ENCODE data around the gene RFPL3.
"Not testable (repeated sequence)": the region's sequence is repeated elsewhere in the genome, so short reads cannot be mapped to it uniquely, and the experiment has no call there.

The RFPL3 gene

DNA sequence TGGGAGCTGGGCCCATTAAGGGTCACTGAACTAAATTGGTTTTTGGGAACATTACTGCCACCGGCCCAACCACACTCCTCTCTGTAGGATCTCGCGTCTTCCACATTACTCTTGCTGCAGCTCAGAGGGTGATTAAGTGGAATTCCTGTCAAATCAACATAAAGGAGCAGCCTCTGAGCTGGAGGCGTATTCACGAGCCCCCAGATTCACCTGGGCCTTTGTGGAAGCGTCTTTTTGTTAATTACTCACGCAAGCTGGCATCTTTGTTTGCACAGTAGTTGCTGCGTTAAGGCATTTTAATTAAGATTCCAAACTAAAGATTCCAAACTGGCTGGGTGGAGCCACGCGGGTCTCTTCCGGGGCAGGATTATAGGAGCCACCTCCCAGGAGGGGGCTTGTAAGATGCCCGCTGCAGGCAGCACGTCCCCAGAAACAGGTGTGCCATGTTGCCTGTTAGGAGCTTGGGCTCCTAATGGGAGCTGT lies 21.5 kb upstream of the RFPL3 start:
- H3K4me3 ChIP-seq (ENCODE audit: low read length, poor library complexity, severe bottlenecking) = no peak overlapping the region
- TF ChIP-seq EZH2phosphoT487 (IDR thresholded peaks at IDR 0.05; ENCODE audit: borderline replicate concordance) = no peak
- TF ChIP-seq, protein P1, sequence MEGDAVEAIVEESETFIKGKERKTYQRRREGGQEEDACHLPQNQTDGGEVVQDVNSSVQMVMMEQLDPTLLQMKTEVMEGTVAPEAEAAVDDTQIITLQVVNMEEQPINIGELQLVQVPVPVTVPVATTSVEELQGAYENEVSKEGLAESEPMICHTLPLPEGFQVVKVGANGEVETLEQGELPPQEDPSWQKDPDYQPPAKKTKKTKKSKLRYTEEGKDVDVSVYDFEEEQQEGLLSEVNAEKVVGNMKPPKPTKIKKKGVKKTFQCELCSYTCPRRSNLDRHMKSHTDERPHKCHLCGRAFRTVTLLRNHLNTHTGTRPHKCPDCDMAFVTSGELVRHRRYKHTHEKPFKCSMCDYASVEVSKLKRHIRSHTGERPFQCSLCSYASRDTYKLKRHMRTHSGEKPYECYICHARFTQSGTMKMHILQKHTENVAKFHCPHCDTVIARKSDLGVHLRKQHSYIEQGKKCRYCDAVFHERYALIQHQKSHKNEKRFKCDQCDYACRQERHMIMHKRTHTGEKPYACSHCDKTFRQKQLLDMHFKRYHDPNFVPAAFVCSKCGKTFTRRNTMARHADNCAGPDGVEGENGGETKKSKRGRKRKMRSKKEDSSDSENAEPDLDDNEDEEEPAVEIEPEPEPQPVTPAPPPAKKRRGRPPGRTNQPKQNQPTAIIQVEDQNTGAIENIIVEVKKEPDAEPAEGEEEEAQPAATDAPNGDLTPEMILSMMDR (conservative IDR thresholded peaks at IDR 0.05; ENCODE audit: low read length) = no peak

DNA sequence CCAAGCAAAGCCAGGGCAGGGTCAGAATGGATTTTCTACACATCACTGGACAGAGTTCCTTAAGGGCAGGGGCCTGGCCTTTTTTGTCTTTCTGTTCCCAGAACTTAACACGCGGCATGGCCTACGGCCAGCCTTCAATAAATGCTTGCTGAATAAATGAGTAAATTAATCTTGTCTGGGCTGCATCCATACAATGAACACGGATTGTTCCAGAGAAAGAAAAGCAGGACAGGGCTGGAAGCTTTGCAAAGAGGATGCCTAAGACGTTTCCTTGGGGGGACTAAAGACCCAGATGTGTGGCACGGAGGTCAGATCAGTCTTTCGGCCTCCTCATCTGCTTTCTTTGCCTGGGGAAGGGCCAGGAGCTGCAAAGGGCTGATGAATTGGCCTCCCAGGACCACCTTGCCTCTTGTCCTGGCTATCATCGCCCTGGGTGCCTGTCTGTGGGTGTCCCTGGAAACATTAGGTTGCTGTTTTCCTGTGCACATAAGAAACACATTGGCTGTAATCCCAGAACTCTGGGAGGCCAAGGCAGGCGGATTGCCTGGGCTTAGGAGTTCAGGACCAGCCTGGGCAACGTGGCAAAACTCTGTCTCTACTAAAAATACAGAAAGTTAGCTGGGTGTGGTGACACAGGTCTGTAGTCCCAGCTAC lies 20.8 kb upstream of the RFPL3 start:
- no peaks in the 10 kb centered on the region for H3K27me3 ChIP-seq (ENCODE audit: insufficient read depth, low read length, poor library complexity, severe bottlenecking)
- no peak overlapping the region for H3K9ac ChIP-seq (ENCODE audit: low read depth, low read length, poor library complexity, severe bottlenecking)
- no peak overlapping the region for H3K4me2 ChIP-seq (ENCODE audit: low read depth, low read length, poor library complexity, severe bottlenecking)
- H3F3A ChIP-seq (ENCODE audit: low read depth) = no peaks in the 10 kb centered on the region
- H3K4me1 ChIP-seq (ENCODE audit: insufficient read depth, low read length, poor library complexity, severe bottlenecking) = peaks cover 9% of the 10 kb centered on the region
- H4K20me1 ChIP-seq (ENCODE audit: insufficient read depth, low read length, poor library complexity, severe bottlenecking) = no peaks in the 10 kb centered on the region
- no peaks in the 10 kb centered on the region for H3K79me2 ChIP-seq (ENCODE audit: insufficient read depth, low read length)
- H3K36me3 ChIP-seq (ENCODE audit: insufficient read depth, low read length) = no peaks in the 10 kb centered on the region
- no peak overlapping the region for H2AFZ ChIP-seq (ENCODE audit: low read length)
- H3K9me3 ChIP-seq (ENCODE audit: insufficient read depth, low read depth, low read length) = no peaks in the 10 kb centered on the region
- no peak overlapping the region for H3K4me3 ChIP-seq (ENCODE audit: low read length, poor library complexity, severe bottlenecking)
- H3K9me2 ChIP-seq (replicated peaks; ENCODE audit: low read depth, low read length) = no peaks in the 10 kb centered on the region
- no peak for TF ChIP-seq EZH2phosphoT487 (IDR thresholded peaks at IDR 0.05; ENCODE audit: borderline replicate concordance)
- TF ChIP-seq, protein P1 (conservative IDR thresholded peaks at IDR 0.05; ENCODE audit: low read length) = no peak

More for the DNA sequence above, 21.5 kb upstream of the RFPL3 start:
- no peaks in the 10 kb centered on the region for H3K79me2 ChIP-seq (ENCODE audit: insufficient read depth, low read length)
- H3K4me2 ChIP-seq (ENCODE audit: low read depth, low read length, poor library complexity, severe bottlenecking) = no peak overlapping the region
- H3K9ac ChIP-seq (ENCODE audit: low read depth, low read length, poor library complexity, severe bottlenecking) = no peak overlapping the region
- H3K36me3 ChIP-seq (ENCODE audit: insufficient read depth, low read length) = no peaks in the 10 kb centered on the region
- no peaks in the 10 kb centered on the region for H3K9me3 ChIP-seq (ENCODE audit: insufficient read depth, low read depth, low read length)
- no peaks in the 10 kb centered on the region for H3K9me2 ChIP-seq (replicated peaks; ENCODE audit: low read depth, low read length)
- H3K27me3 ChIP-seq (ENCODE audit: insufficient read depth, low read length, poor library complexity, severe bottlenecking) = no peaks in the 10 kb centered on the region
- H3K4me1 ChIP-seq (ENCODE audit: insufficient read depth, low read length, poor library complexity, severe bottlenecking) = peaks cover 9% of the 10 kb centered on the region
- H2AFZ ChIP-seq (ENCODE audit: low read length) = no peak overlapping the region
- H3F3A ChIP-seq (ENCODE audit: low read depth) = no peaks in the 10 kb centered on the region
- H4K20me1 ChIP-seq (ENCODE audit: insufficient read depth, low read length, poor library complexity, severe bottlenecking) = no peaks in the 10 kb centered on the region

DNA sequence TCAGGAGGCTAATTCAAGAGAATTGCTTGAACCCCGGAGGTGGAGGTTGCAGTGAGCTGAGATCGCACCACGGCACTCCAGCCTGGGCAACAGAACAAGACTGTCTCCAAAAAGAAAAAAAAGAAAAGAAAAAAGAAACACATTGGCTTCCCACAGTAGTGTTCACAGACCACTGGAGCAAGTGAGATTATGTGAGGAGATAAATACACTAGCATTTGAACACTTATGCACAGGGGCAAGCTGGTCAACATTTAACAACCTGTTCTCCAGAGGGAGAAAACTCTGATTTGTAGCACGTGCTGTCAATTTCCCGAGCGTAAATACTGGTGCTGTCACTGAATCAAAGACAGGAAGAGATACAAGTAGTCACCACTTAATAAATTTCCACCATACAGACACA lies 20.2 kb upstream of the RFPL3 start:
- not testable (repeated sequence) for H4K20me1 ChIP-seq (ENCODE audit: insufficient read depth, low read length, poor library complexity, severe bottlenecking); H2AFZ ChIP-seq (ENCODE audit: low read length); H3F3A ChIP-seq (ENCODE audit: low read depth)

DNA sequence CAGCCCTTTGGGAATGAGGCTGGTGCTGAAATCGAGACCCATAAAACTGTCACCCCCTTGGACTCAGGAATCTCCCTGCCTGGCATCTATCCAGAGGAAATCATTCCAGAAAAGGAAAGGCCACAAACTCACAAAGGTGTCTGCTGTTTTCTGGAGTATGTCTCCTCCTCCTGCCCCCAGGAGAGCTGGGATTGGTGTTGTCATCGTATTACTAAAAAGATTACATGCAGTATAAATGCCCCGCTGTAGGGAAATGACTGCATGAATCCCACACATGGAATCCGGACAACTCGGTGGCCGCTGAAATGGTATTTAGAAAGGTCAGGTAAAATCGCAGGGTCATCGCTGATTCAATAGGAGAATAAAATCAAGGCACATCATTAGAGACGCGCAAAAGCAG lies 18.9 kb upstream of the RFPL3 start:
- H3K79me2 ChIP-seq (ENCODE audit: insufficient read depth, low read length) = no peaks in the 10 kb centered on the region
- no peak overlapping the region for H3K4me2 ChIP-seq (ENCODE audit: low read depth, low read length, poor library complexity, severe bottlenecking)
- no peaks in the 10 kb centered on the region for H3K9me3 ChIP-seq (ENCODE audit: insufficient read depth, low read depth, low read length)
- H3K4me1 ChIP-seq (ENCODE audit: insufficient read depth, low read length, poor library complexity, severe bottlenecking) = peaks cover 9% of the 10 kb centered on the region
- no peaks in the 10 kb centered on the region for H3K9me2 ChIP-seq (replicated peaks; ENCODE audit: low read depth, low read length)
- H3F3A ChIP-seq (ENCODE audit: low read depth) = no peaks in the 10 kb centered on the region
- TF ChIP-seq EZH2phosphoT487 (IDR thresholded peaks at IDR 0.05; ENCODE audit: borderline replicate concordance) = no peak
- no peak overlapping the region for H3K9ac ChIP-seq (ENCODE audit: low read depth, low read length, poor library complexity, severe bottlenecking)
- H3K36me3 ChIP-seq (ENCODE audit: insufficient read depth, low read length) = no peaks in the 10 kb centered on the region
- H3K4me3 ChIP-seq (ENCODE audit: low read length, poor library complexity, severe bottlenecking) = no peak overlapping the region
- H4K20me1 ChIP-seq (ENCODE audit: insufficient read depth, low read length, poor library complexity, severe bottlenecking) = no peaks in the 10 kb centered on the region
- no peak overlapping the region for H2AFZ ChIP-seq (ENCODE audit: low read length)
- no peaks in the 10 kb centered on the region for H3K27me3 ChIP-seq (ENCODE audit: insufficient read depth, low read length, poor library complexity, severe bottlenecking)

More for the DNA sequence above, 20.2 kb upstream of the RFPL3 start:
- not testable (repeated sequence) for H3K27me3 ChIP-seq (ENCODE audit: insufficient read depth, low read length, poor library complexity, severe bottlenecking); H3K9me3 ChIP-seq (ENCODE audit: insufficient read depth, low read depth, low read length); H3K4me3 ChIP-seq (ENCODE audit: low read length, poor library complexity, severe bottlenecking); H3K79me2 ChIP-seq (ENCODE audit: insufficient read depth, low read length); H3K4me2 ChIP-seq (ENCODE audit: low read depth, low read length, poor library complexity, severe bottlenecking); H3K9me2 ChIP-seq (replicated peaks; ENCODE audit: low read depth, low read length); H3K36me3 ChIP-seq (ENCODE audit: insufficient read depth, low read length); H3K9ac ChIP-seq (ENCODE audit: low read depth, low read length, poor library complexity, severe bottlenecking); H3K4me1 ChIP-seq (ENCODE audit: insufficient read depth, low read length, poor library complexity, severe bottlenecking)
